ENCODE results near the gene IGF2BP2.

DNA sequence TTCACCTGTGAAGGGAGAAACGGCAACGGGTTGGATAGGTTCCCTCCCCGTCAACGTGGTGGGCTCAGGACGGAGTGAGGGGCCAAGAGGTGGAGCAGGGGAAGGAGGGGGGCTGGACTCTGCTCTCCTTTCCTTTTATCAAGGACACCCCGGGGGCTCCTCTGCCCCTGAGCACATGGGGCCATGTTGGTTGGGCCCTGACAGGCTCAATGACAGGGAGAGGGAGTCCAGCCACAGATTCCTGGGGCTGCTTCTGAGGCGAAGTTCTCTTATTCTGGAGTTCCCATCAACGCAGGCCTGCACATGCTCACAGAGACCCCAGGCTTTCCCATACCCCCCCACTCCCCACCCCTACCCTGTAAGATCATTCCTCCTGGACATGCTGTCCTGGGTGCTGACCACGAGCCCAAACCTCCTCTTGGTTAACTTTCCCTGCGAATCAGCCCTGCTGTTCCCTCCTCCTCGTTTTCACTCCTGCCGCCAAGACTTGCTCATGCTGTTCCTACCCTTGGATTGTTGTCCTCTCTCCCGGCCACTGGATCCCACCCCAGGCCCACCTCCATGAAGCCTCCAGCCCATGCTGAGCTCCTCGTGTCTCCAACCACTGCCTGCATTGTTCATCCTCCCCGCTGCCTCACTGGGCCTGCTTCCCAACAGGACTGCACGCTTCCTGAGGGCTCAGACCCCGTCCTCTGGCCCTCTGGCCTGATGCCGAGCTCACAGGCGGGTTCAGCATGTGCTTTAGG, 177.5 kb downstream of the IGF2BP2 start:
- TF ChIP-seq KDM5A (IDR thresholded peaks at IDR 0.05), result no peak
- TF ChIP-seq CTCF (IDR thresholded peaks at IDR 0.05), result no peak
- no peak for TF ChIP-seq EP300 (IDR thresholded peaks at IDR 0.05)
- no peak for TF ChIP-seq CEBPB (IDR thresholded peaks at IDR 0.05)
- TF ChIP-seq MAFK (IDR thresholded peaks at IDR 0.05; ENCODE audit: partially characterized antibody), result no peak
- no peak for TF ChIP-seq E2F6 (IDR thresholded peaks at IDR 0.05; ENCODE audit: borderline replicate concordance, low read depth)
- no peak for TF ChIP-seq POLR2A (IDR thresholded peaks at IDR 0.05; ENCODE audit: low read length)
- TF ChIP-seq, protein P1, sequence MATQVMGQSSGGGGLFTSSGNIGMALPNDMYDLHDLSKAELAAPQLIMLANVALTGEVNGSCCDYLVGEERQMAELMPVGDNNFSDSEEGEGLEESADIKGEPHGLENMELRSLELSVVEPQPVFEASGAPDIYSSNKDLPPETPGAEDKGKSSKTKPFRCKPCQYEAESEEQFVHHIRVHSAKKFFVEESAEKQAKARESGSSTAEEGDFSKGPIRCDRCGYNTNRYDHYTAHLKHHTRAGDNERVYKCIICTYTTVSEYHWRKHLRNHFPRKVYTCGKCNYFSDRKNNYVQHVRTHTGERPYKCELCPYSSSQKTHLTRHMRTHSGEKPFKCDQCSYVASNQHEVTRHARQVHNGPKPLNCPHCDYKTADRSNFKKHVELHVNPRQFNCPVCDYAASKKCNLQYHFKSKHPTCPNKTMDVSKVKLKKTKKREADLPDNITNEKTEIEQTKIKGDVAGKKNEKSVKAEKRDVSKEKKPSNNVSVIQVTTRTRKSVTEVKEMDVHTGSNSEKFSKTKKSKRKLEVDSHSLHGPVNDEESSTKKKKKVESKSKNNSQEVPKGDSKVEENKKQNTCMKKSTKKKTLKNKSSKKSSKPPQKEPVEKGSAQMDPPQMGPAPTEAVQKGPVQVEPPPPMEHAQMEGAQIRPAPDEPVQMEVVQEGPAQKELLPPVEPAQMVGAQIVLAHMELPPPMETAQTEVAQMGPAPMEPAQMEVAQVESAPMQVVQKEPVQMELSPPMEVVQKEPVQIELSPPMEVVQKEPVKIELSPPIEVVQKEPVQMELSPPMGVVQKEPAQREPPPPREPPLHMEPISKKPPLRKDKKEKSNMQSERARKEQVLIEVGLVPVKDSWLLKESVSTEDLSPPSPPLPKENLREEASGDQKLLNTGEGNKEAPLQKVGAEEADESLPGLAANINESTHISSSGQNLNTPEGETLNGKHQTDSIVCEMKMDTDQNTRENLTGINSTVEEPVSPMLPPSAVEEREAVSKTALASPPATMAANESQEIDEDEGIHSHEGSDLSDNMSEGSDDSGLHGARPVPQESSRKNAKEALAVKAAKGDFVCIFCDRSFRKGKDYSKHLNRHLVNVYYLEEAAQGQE (IDR thresholded peaks at IDR 0.05), result no peak
- no peak for TF ChIP-seq MYC (IDR thresholded peaks at IDR 0.05; ENCODE audit: borderline replicate concordance, low read length)
- no peak for TF ChIP-seq NFE2L2 (conservative IDR thresholded peaks at IDR 0.05; ENCODE audit: low read length)

Data from A549 (cell line).